ENCODE results near the gene ZNF518A. TPM values are rescaled to one million over a fixed set of nuclear protein-coding genes. Genes with fewer than 3 reads are reported as not detected.
A peak's percentile ranks its signal among the peaks of the same experiment; 100 is the strongest.

Gene ZNF518A
- total RNA-seq (2013): 30.3 TPM
- polyA plus RNA-seq: 10 to 100 TPM in 2 of 3 donors, 1 to 10 TPM in 1; 9.5 to 15.8 (median 13.2) TPM
- polyA minus RNA-seq: 7.0 and 7.1 TPM in 2 replicates
- total RNA-seq: 47.7 to 125 (median 88.0) reads per million in 11 experiments

- Mint-ChIP-seq H3K27me3 (ENCODE audit: low read depth in 3 of 3) (peaks cover 12 to 17% (median 16%) of the 10 kb centered on the region in 3 donors), H3K27ac (peak within 1 kb of the TSS; percentile 98 to 100 (median 100)), H3K4me3 (peak within 1 kb of the TSS; percentile 94 to 99), H3K36me3 (peaks cover 21 to 26% of the 10 kb centered on the region in 2 donors), H3K4me1 (peaks cover 28% of the 10 kb centered on the region), H3K9me3 (peaks cover 0 to 10% (median 3%) of the 10 kb centered on the region in 7 donors)
- Histone ChIP-seq H3K27ac (ENCODE audit: low read depth in 1 of 2, low read length in 2 of 2) (peak within 1 kb of the TSS; percentile 88 to 100), H3K36me3 (replicated peaks in 1 of 2; ENCODE audit: control insufficient read depth in 1 of 2, insufficient read depth in 2 of 2, low read length in 2 of 2) (peaks cover 15 to 17% of the 10 kb centered on the region in 2 donors), H3K4me2 (replicated peaks; ENCODE audit: extremely low read depth, low read length, poor library complexity, severe bottlenecking) (peak within 1 kb of the TSS; percentile 88), H4K20me1 (ENCODE audit: insufficient read depth, low read length) (no peaks in the 10 kb centered on the region), H3K9ac (ENCODE audit: insufficient read depth, low read length, poor library complexity, severe bottlenecking) (peak within 1 kb of the TSS; percentile 99), H3K9me3 (replicated peaks in 1 of 2; ENCODE audit: control insufficient read depth in 1 of 2, insufficient read depth in 1 of 2, low read length in 2 of 2) (no peaks in the 10 kb centered on the region), H3K27me3 (ENCODE audit: control insufficient read depth in 2 of 2, insufficient read depth in 2 of 2, low read length in 2 of 2) (peaks cover 6 to 18% of the 10 kb centered on the region in 2 donors), H3K4me1 (ENCODE audit: control insufficient read depth in 1 of 2, insufficient read depth in 2 of 2, low read length in 2 of 2) (peaks cover 17 to 21% of the 10 kb centered on the region in 2 donors), H3K4me3 (replicated peaks in 1 of 3; ENCODE audit: low read depth in 2 of 3, low read length in 3 of 3) (peak within 1 kb of the TSS; percentile 65 to 84 (median 83)), H2AFZ (ENCODE audit: insufficient read depth, low read depth, low read length, poor library complexity, severe bottlenecking) (peak within 1 kb of the TSS; percentile 97), H3K79me2 (ENCODE audit: insufficient read depth, low read length) (peaks cover 17% of the 10 kb centered on the region)
- peak; percentile 94 to 98 (median 96) for DNase-seq
- intact Hi-C loops (cut with micrococcal nuclease): loop anchor here (1.0 kb wide), 1 partner anchor 39 kb away; no protein-coding TSS in a partner anchor
- TF ChIP-seq, protein P1, sequence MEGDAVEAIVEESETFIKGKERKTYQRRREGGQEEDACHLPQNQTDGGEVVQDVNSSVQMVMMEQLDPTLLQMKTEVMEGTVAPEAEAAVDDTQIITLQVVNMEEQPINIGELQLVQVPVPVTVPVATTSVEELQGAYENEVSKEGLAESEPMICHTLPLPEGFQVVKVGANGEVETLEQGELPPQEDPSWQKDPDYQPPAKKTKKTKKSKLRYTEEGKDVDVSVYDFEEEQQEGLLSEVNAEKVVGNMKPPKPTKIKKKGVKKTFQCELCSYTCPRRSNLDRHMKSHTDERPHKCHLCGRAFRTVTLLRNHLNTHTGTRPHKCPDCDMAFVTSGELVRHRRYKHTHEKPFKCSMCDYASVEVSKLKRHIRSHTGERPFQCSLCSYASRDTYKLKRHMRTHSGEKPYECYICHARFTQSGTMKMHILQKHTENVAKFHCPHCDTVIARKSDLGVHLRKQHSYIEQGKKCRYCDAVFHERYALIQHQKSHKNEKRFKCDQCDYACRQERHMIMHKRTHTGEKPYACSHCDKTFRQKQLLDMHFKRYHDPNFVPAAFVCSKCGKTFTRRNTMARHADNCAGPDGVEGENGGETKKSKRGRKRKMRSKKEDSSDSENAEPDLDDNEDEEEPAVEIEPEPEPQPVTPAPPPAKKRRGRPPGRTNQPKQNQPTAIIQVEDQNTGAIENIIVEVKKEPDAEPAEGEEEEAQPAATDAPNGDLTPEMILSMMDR (IDR thresholded peaks at IDR 0.05): no peak
- 8% methylated on average over 47 of the region's 48 CpGs for WGBS (ENCODE audit: insufficient coverage)
Observed at GRCh38 chr10:96129387-96130325, at the start of gene ZNF518A. TSS of gene ZNF518A (plus strand) at chr10:96130297. CDS start at chr10:96156323, 26,026 bp downstream.

- Histone ChIP-seq H2AFZ (ENCODE audit: insufficient read depth, low read depth, low read length, poor library complexity, severe bottlenecking) (no peak overlapping the region), H4K20me1 (ENCODE audit: insufficient read depth, low read length) (no peaks in the 10 kb centered on the region), H3K4me2 (replicated peaks; ENCODE audit: extremely low read depth, low read length, poor library complexity, severe bottlenecking) (no peak overlapping the region), H3K4me3 (replicated peaks in 1 of 3; ENCODE audit: low read depth in 2 of 3, low read length in 3 of 3) (no peak overlapping the region), H3K36me3 (replicated peaks in 1 of 2; ENCODE audit: control insufficient read depth in 1 of 2, insufficient read depth in 2 of 2, low read length in 2 of 2) (no peaks in the 10 kb centered on the region), H3K79me2 (ENCODE audit: insufficient read depth, low read length) (no peaks in the 10 kb centered on the region), H3K27me3 (ENCODE audit: control insufficient read depth in 2 of 2, insufficient read depth in 2 of 2, low read length in 2 of 2) (no peaks in the 10 kb centered on the region), H3K9me3 (replicated peaks in 1 of 2; ENCODE audit: control insufficient read depth in 1 of 2, insufficient read depth in 1 of 2, low read length in 2 of 2) (no peaks in the 10 kb centered on the region), H3K4me1 (ENCODE audit: control insufficient read depth in 1 of 2, insufficient read depth in 2 of 2, low read length in 2 of 2) (no peaks in the 10 kb centered on the region), H3K27ac (ENCODE audit: low read depth in 1 of 2, low read length in 2 of 2) (no peak overlapping the region), H3K9ac (ENCODE audit: insufficient read depth, low read length, poor library complexity, severe bottlenecking) (no peak overlapping the region)
- Mint-ChIP-seq H3K36me3 (peaks cover 17 to 27% of the 10 kb centered on the region in 2 donors), H3K27ac (no peak overlapping the region), H3K9me3 (peaks cover 0 to 1% (median 0%) of the 10 kb centered on the region in 7 donors), H3K27me3 (ENCODE audit: low read depth in 3 of 3) (no peaks in the 10 kb centered on the region), H3K4me1 (no peaks in the 10 kb centered on the region), H3K4me3 (no peak overlapping the region)
- intact Hi-C loops (cut with micrococcal nuclease): no loop called here
- TF ChIP-seq, protein P1 (IDR thresholded peaks at IDR 0.05): no peak
- WGBS (ENCODE audit: insufficient coverage): no CpG with 5 or more reads among the region's 2 CpGs
- no peak for DNase-seq
Observed at GRCh38 chr10:96082153-96082552, 47.9 kb upstream of the ZNF518A start.

Measured in CD14-positive monocyte (primary cell).